ENCODE results near the gene TEX9.

DNA sequence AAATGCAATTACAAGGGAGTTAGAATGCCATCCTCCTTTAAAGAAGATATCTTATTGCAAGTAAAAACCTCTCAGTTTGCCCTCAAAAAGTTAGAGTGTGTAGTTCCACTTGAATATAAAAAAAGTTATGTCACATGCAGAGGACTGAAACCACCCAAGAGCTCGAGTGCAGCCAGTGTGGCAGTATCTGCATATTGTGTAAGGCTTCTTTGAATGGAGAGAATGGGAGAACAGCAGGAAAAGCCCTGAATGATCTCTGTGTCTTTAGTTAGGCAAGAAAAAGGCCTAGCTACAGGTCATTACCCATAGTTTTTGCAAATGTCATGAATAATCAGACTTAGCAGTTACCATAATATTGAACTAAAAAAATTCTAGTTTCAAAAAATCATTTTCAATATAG is 13.9 kb upstream of the TEX9 start:
- TF ChIP-seq, protein P1, sequence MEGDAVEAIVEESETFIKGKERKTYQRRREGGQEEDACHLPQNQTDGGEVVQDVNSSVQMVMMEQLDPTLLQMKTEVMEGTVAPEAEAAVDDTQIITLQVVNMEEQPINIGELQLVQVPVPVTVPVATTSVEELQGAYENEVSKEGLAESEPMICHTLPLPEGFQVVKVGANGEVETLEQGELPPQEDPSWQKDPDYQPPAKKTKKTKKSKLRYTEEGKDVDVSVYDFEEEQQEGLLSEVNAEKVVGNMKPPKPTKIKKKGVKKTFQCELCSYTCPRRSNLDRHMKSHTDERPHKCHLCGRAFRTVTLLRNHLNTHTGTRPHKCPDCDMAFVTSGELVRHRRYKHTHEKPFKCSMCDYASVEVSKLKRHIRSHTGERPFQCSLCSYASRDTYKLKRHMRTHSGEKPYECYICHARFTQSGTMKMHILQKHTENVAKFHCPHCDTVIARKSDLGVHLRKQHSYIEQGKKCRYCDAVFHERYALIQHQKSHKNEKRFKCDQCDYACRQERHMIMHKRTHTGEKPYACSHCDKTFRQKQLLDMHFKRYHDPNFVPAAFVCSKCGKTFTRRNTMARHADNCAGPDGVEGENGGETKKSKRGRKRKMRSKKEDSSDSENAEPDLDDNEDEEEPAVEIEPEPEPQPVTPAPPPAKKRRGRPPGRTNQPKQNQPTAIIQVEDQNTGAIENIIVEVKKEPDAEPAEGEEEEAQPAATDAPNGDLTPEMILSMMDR (IDR thresholded peaks at IDR 0.05): no peak
- TF ChIP-seq, protein P2, sequence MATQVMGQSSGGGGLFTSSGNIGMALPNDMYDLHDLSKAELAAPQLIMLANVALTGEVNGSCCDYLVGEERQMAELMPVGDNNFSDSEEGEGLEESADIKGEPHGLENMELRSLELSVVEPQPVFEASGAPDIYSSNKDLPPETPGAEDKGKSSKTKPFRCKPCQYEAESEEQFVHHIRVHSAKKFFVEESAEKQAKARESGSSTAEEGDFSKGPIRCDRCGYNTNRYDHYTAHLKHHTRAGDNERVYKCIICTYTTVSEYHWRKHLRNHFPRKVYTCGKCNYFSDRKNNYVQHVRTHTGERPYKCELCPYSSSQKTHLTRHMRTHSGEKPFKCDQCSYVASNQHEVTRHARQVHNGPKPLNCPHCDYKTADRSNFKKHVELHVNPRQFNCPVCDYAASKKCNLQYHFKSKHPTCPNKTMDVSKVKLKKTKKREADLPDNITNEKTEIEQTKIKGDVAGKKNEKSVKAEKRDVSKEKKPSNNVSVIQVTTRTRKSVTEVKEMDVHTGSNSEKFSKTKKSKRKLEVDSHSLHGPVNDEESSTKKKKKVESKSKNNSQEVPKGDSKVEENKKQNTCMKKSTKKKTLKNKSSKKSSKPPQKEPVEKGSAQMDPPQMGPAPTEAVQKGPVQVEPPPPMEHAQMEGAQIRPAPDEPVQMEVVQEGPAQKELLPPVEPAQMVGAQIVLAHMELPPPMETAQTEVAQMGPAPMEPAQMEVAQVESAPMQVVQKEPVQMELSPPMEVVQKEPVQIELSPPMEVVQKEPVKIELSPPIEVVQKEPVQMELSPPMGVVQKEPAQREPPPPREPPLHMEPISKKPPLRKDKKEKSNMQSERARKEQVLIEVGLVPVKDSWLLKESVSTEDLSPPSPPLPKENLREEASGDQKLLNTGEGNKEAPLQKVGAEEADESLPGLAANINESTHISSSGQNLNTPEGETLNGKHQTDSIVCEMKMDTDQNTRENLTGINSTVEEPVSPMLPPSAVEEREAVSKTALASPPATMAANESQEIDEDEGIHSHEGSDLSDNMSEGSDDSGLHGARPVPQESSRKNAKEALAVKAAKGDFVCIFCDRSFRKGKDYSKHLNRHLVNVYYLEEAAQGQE (IDR thresholded peaks at IDR 0.05; ENCODE audit: insufficient read depth in 1 of 2, low read depth in 2 of 2, low read length in 1 of 2): no peak

Data from Panc1 (cell line).